HG02981 (cell line): ENCODE measurements around the gene MYO16.
A peak's percentile ranks its signal among the peaks of the same experiment; 100 is the strongest.

Source experiments
- ATAC-seq: cut with Tn5 transposase; IDR thresholded peaks from one replicate; pipeline ENCODE4 v1.9.1; 2021; ENCODE audit warnings: mild to moderate bottlenecking, moderate library complexity; ENCODE audit not compliant: unreplicated experiment

The MYO16 gene

GRCh38 chr13:109146912-109147647 is 517.7 kb downstream of the MYO16 start:
- ATAC-seq = no peak

- ATAC-seq = no peak
Measured at GRCh38 chr13:109148243-109148642, 518.8 kb downstream of the MYO16 start.

- ATAC-seq = no peak
Measured at GRCh38 chr13:109150696-109151095, 521.3 kb downstream of the MYO16 start.

GRCh38 chr13:109151255-109151654 is 521.8 kb downstream of the MYO16 start:
- ATAC-seq = no peak

GRCh38 chr13:109151696-109152095 is 522.3 kb downstream of the MYO16 start:
- ATAC-seq = no peak

GRCh38 chr13:109152311-109152820 is 523.0 kb downstream of the MYO16 start:
- ATAC-seq = no peak

GRCh38 chr13:109152941-109153340 is 523.5 kb downstream of the MYO16 start:
- ATAC-seq = no peak

- no peak for ATAC-seq
Measured at GRCh38 chr13:109154146-109154545, 524.7 kb downstream of the MYO16 start.

GRCh38 chr13:109154546-109154945 is 525.1 kb downstream of the MYO16 start:
- ATAC-seq = no peak

GRCh38 chr13:109154966-109155761 is 525.8 kb downstream of the MYO16 start:
- no peak for ATAC-seq

- ATAC-seq = no peak
Measured at GRCh38 chr13:109156181-109156935, 526.9 kb downstream of the MYO16 start.

GRCh38 chr13:109157275-109157674 is 527.9 kb downstream of the MYO16 start:
- ATAC-seq = no peak

GRCh38 chr13:109158383-109158782 is 529.0 kb downstream of the MYO16 start:
- ATAC-seq = no peak

- no peak for ATAC-seq
Measured at GRCh38 chr13:109159650-109160309, 530.4 kb downstream of the MYO16 start.

- ATAC-seq = peak; percentile 49
Measured at GRCh38 chr13:109160357-109160756, 530.9 kb downstream of the MYO16 start.

- ATAC-seq = peak; percentile 19
Measured at GRCh38 chr13:109160887-109161669, 531.7 kb downstream of the MYO16 start.

GRCh38 chr13:109162248-109163036 is 533.0 kb downstream of the MYO16 start:
- peak; percentile 76 for ATAC-seq

- no peak for ATAC-seq
Measured at GRCh38 chr13:109163037-109163379, 533.6 kb downstream of the MYO16 start.

- no peak for ATAC-seq
Measured at GRCh38 chr13:109165417-109165904, 536.0 kb downstream of the MYO16 start.
